Measurements from ENCODE around the gene MAMSTR.

GRCh38 chr19:48664476-48664875, 55.0 kb downstream of the MAMSTR start:
- TF ChIP-seq, protein P1, sequence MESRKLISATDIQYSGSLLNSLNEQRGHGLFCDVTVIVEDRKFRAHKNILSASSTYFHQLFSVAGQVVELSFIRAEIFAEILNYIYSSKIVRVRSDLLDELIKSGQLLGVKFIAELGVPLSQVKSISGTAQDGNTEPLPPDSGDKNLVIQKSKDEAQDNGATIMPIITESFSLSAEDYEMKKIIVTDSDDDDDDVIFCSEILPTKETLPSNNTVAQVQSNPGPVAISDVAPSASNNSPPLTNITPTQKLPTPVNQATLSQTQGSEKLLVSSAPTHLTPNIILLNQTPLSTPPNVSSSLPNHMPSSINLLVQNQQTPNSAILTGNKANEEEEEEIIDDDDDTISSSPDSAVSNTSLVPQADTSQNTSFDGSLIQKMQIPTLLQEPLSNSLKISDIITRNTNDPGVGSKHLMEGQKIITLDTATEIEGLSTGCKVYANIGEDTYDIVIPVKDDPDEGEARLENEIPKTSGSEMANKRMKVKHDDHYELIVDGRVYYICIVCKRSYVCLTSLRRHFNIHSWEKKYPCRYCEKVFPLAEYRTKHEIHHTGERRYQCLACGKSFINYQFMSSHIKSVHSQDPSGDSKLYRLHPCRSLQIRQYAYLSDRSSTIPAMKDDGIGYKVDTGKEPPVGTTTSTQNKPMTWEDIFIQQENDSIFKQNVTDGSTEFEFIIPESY (CRISPR knock-in tag; IDR thresholded peaks at IDR 0.05) = no peak
- TF ChIP-seq, protein P2, sequence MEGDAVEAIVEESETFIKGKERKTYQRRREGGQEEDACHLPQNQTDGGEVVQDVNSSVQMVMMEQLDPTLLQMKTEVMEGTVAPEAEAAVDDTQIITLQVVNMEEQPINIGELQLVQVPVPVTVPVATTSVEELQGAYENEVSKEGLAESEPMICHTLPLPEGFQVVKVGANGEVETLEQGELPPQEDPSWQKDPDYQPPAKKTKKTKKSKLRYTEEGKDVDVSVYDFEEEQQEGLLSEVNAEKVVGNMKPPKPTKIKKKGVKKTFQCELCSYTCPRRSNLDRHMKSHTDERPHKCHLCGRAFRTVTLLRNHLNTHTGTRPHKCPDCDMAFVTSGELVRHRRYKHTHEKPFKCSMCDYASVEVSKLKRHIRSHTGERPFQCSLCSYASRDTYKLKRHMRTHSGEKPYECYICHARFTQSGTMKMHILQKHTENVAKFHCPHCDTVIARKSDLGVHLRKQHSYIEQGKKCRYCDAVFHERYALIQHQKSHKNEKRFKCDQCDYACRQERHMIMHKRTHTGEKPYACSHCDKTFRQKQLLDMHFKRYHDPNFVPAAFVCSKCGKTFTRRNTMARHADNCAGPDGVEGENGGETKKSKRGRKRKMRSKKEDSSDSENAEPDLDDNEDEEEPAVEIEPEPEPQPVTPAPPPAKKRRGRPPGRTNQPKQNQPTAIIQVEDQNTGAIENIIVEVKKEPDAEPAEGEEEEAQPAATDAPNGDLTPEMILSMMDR (IDR thresholded peaks at IDR 0.05 in 2 of 3, conservative IDR thresholded peaks at IDR 0.05 in 1 of 3; ENCODE audit: insufficient read depth in 2 of 3, low read depth in 1 of 3, low read length in 3 of 3) = no peak
- no peak for TF ChIP-seq KAT8 (IDR thresholded peaks at IDR 0.05; ENCODE audit: low read depth)
- TF ChIP-seq SIN3A (IDR thresholded peaks at IDR 0.05; ENCODE audit: borderline replicate concordance in 2 of 2, control insufficient read depth in 1 of 2, low read depth in 2 of 2, low read length in 2 of 2) = no peak

Data from K562 (cell line).